SU-DHL-6 (cell line): ENCODE results near the gene ALOX5AP.

Source experiments
- H2AFZ ChIP-seq: fragments of 200-600 bp; sonication (generic); 2 replicates; pipeline ENCODE4 v1.6.1; 2014; ENCODE audit warnings: low read depth, mild to moderate bottlenecking, moderate library complexity, mixed read lengths, antibody characterized with exemption, low read length; ENCODE audit not compliant: severe bottlenecking
- H3F3A ChIP-seq: fragments of 200-600 bp; shearing (Covaris generic); 2 replicates; pipeline ENCODE4 v1.6.0; 2016; ENCODE audit warnings: antibody characterized with exemption, mild to moderate bottlenecking; ENCODE audit not compliant: insufficient read depth
- H3K27ac ChIP-seq: fragments of 200-600 bp; sonication (generic); 2 replicates; pipeline ENCODE4 v1.5.1; 2016; ENCODE audit warnings: low read depth, mild to moderate bottlenecking, low read length, moderate library complexity, mixed read lengths
- H3K27me3 ChIP-seq: fragments of 200-600 bp; sonication (generic), shearing (Covaris generic); 2 replicates; pipeline ENCODE4 v1.6.0; 2014; ENCODE audit warnings: mild to moderate bottlenecking, low read length
- H3K36me3 ChIP-seq: fragments of 200-600 bp; sonication (generic); 2 replicates; pipeline ENCODE4 v1.6.1; 2014; ENCODE audit warnings: mild to moderate bottlenecking, low read length, mixed read lengths
- H3K4me2 ChIP-seq: fragments of 300-600, 200-600 bp; shearing (Covaris generic), sonication (generic); 2 replicates; pipeline ENCODE4 v1.6.0; 2014; ENCODE audit warnings: low read length, low read depth, mild to moderate bottlenecking; ENCODE audit not compliant: poor library complexity, severe bottlenecking
- H3K4me3 ChIP-seq: fragments of 200-600 bp; sonication (generic); 2 replicates; pipeline ENCODE4 v1.5.1; 2014; ENCODE audit warnings: antibody characterized with exemption, low read length, mild to moderate bottlenecking, mixed read lengths; ENCODE audit not compliant: insufficient read depth, poor library complexity, severe bottlenecking
- H3K79me2 ChIP-seq: fragments of 200-600 bp; sonication (generic); 2 replicates; pipeline ENCODE4 v1.6.1; 2014; ENCODE audit warnings: mild to moderate bottlenecking, low read length, moderate library complexity; ENCODE audit not compliant: insufficient read depth
- H3K9ac ChIP-seq: fragments of 200-600 bp; sonication (generic); 2 replicates; pipeline ENCODE4 v1.7.0; 2014; ENCODE audit warnings: mild to moderate bottlenecking, low read length
- H3K9me2 ChIP-seq: fragments of 200-600 bp; sonication (generic); replicated peaks from 2 replicates; pipeline ENCODE4 v1.6.1; 2014; ENCODE audit warnings: low read length; ENCODE audit not compliant: insufficient read depth
- H3K9me3 ChIP-seq: fragments of 200-600 bp; sonication (generic); 2 replicates; pipeline ENCODE4 v1.6.1; 2014; ENCODE audit warnings: low read length, mixed read lengths; ENCODE audit not compliant: insufficient read depth
- H4K20me1 ChIP-seq: fragments of 200-600 bp; sonication (generic); 2 replicates; pipeline ENCODE4 v1.6.1; 2014; ENCODE audit warnings: low read depth, mild to moderate bottlenecking, antibody characterized with exemption, low read length, moderate library complexity, mixed read lengths
- EZH2phosphoT487 ChIP-seq: fragments of 200-600 bp; sonication (generic), shearing (Covaris generic); conservative IDR thresholded peaks from 2 replicates; pipeline ENCODE4 v1.6.1; 2018; ENCODE audit warnings: mild to moderate bottlenecking, antibody characterized with exemption, low read length, moderate library complexity, mixed read lengths
- TF ChIP-seq, protein P1 (sequence below): fragments of 200-600 bp; sonication (generic); IDR thresholded peaks from one replicate; pipeline ENCODE4 v1.5.1; 2017; ENCODE audit warnings: antibody characterized with exemption, mild to moderate bottlenecking, low read length, moderate library complexity; ENCODE audit not compliant: insufficient read depth, poor library complexity, severe bottlenecking

Gene ALOX5AP

GRCh38 chr13:30739237-30739528 lies 3.8 kb downstream of the ALOX5AP start:
- Histone ChIP-seq H3F3A (peaks cover 15% of the 10 kb centered on the region; the same call in 1 of the 2 replicates), H3K9me2 (no peaks in the 10 kb centered on the region), H3K79me2 (peaks cover 26% of the 10 kb centered on the region), H2AFZ (no peak overlapping the region), H3K9me3 (no peaks in the 10 kb centered on the region), H3K4me3 (no peak overlapping the region), H3K27ac (no peak overlapping the region), H3K27me3 (no peaks in the 10 kb centered on the region), H3K36me3 (no peaks in the 10 kb centered on the region), H3K4me2 (no peak overlapping the region), H3K9ac (no peak overlapping the region), H4K20me1 (no peaks in the 10 kb centered on the region)
- TF ChIP-seq, protein P1, sequence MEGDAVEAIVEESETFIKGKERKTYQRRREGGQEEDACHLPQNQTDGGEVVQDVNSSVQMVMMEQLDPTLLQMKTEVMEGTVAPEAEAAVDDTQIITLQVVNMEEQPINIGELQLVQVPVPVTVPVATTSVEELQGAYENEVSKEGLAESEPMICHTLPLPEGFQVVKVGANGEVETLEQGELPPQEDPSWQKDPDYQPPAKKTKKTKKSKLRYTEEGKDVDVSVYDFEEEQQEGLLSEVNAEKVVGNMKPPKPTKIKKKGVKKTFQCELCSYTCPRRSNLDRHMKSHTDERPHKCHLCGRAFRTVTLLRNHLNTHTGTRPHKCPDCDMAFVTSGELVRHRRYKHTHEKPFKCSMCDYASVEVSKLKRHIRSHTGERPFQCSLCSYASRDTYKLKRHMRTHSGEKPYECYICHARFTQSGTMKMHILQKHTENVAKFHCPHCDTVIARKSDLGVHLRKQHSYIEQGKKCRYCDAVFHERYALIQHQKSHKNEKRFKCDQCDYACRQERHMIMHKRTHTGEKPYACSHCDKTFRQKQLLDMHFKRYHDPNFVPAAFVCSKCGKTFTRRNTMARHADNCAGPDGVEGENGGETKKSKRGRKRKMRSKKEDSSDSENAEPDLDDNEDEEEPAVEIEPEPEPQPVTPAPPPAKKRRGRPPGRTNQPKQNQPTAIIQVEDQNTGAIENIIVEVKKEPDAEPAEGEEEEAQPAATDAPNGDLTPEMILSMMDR: no peak
- TF ChIP-seq EZH2phosphoT487: no peak

- no peak overlapping the region for H3K9ac ChIP-seq
- no peaks in the 10 kb centered on the region for H4K20me1 ChIP-seq
- H3K9me3 ChIP-seq: no peaks in the 10 kb centered on the region
- peaks cover 26% of the 10 kb centered on the region for H3K79me2 ChIP-seq
- H3K4me2 ChIP-seq: no peak overlapping the region
- no peaks in the 10 kb centered on the region for H3K36me3 ChIP-seq
- H3K9me2 ChIP-seq: no peaks in the 10 kb centered on the region
- H3F3A ChIP-seq: peaks cover 15% of the 10 kb centered on the region; the same call in 1 of the 2 replicates
- TF ChIP-seq, protein P1: no peak
- no peak for TF ChIP-seq EZH2phosphoT487
- H3K27ac ChIP-seq: no peak overlapping the region
- H3K4me3 ChIP-seq: no peak overlapping the region
- H3K27me3 ChIP-seq: no peaks in the 10 kb centered on the region
- H2AFZ ChIP-seq: no peak overlapping the region
Observed at GRCh38 chr13:30739761-30740642, 4.7 kb downstream of the ALOX5AP start.

GRCh38 chr13:30742901-30743300 lies 7.6 kb downstream of the ALOX5AP start:
- H3K9ac ChIP-seq: no peak overlapping the region
- no peak overlapping the region for H3K4me3 ChIP-seq
- no peak overlapping the region for H3K27ac ChIP-seq
- no peak overlapping the region for H3K4me2 ChIP-seq
- no peaks in the 10 kb centered on the region for H3K27me3 ChIP-seq
- H3K9me3 ChIP-seq: no peaks in the 10 kb centered on the region
- no peaks in the 10 kb centered on the region for H3K9me2 ChIP-seq
- no peak overlapping the region for H2AFZ ChIP-seq
- H3K36me3 ChIP-seq: no peaks in the 10 kb centered on the region
- H3F3A ChIP-seq: peaks cover 6% of the 10 kb centered on the region; the same call in 1 of the 2 replicates
- TF ChIP-seq, protein P1: no peak
- no peak for TF ChIP-seq EZH2phosphoT487
- H4K20me1 ChIP-seq: no peaks in the 10 kb centered on the region
- peaks cover 9% of the 10 kb centered on the region for H3K79me2 ChIP-seq
